NCI-H2227 treated with DMSO at 0.1 percent for 48 hours (cell line): ENCODE results near the gene MACROD2.

Experiments
- DNase-seq: peaks from one replicate; lab custom pipeline; 2025; lab: John Stamatoyannopoulos, UW

MACROD2 gene

GRCh38 chr20:15278041-15278440 lies 1282.7 kb downstream of the MACROD2 start:
- DNase-seq, result no peak

- no peak for DNase-seq
These were observed 1292.0 kb downstream of the MACROD2 start for GRCh38 chr20:15287329-15287728.

GRCh38 chr20:15288106-15288505 lies 1292.8 kb downstream of the MACROD2 start:
- no peak for DNase-seq

GRCh38 chr20:15289337-15289736 lies 1294.0 kb downstream of the MACROD2 start:
- no peak for DNase-seq

GRCh38 chr20:15292405-15292804 lies 1297.1 kb downstream of the MACROD2 start:
- no peak for DNase-seq

- DNase-seq, result no peak
These were observed 1301.1 kb downstream of the MACROD2 start for GRCh38 chr20:15296422-15296821.

- DNase-seq, result peak; percentile 9
These were observed 1302.0 kb downstream of the MACROD2 start for GRCh38 chr20:15297059-15297875.

GRCh38 chr20:15302075-15302474 lies 1306.8 kb downstream of the MACROD2 start:
- DNase-seq, result no peak

GRCh38 chr20:15310361-15310760 lies 1315.0 kb downstream of the MACROD2 start:
- no peak for DNase-seq

GRCh38 chr20:15316556-15316955 lies 1321.2 kb downstream of the MACROD2 start:
- DNase-seq, result no peak

GRCh38 chr20:15317546-15318232 lies 1322.4 kb downstream of the MACROD2 start:
- no peak for DNase-seq

GRCh38 chr20:15318682-15319081 lies 1323.4 kb downstream of the MACROD2 start:
- DNase-seq, result no peak

GRCh38 chr20:15319439-15319838 lies 1324.1 kb downstream of the MACROD2 start:
- DNase-seq, result no peak

GRCh38 chr20:15320941-15321340 lies 1325.6 kb downstream of the MACROD2 start:
- DNase-seq, result no peak

- DNase-seq, result no peak
These were observed 1331.8 kb downstream of the MACROD2 start for GRCh38 chr20:15327123-15327522.

- DNase-seq, result no peak
These were observed 1332.8 kb downstream of the MACROD2 start for GRCh38 chr20:15328084-15328483.

GRCh38 chr20:15332711-15333160 lies 1337.4 kb downstream of the MACROD2 start:
- DNase-seq, result no peak

- no peak for DNase-seq
These were observed 1337.9 kb downstream of the MACROD2 start for GRCh38 chr20:15333170-15333569.

GRCh38 chr20:15336011-15336410 lies 1340.7 kb downstream of the MACROD2 start:
- no peak for DNase-seq

GRCh38 chr20:15336536-15336935 lies 1341.2 kb downstream of the MACROD2 start:
- no peak for DNase-seq

- no peak for DNase-seq
These were observed 1343.9 kb downstream of the MACROD2 start for GRCh38 chr20:15339264-15339663.

- DNase-seq, result no peak
These were observed 1347.7 kb downstream of the MACROD2 start for GRCh38 chr20:15342991-15343523.

GRCh38 chr20:15345287-15345686 lies 1350.0 kb downstream of the MACROD2 start:
- DNase-seq, result no peak
